Measurements from ENCODE around the gene HMCN2.
"Not testable (repeated sequence)": the region's sequence is repeated elsewhere in the genome, so short reads cannot be mapped to it uniquely, and the experiment has no call there.

Gene HMCN2

DNA sequence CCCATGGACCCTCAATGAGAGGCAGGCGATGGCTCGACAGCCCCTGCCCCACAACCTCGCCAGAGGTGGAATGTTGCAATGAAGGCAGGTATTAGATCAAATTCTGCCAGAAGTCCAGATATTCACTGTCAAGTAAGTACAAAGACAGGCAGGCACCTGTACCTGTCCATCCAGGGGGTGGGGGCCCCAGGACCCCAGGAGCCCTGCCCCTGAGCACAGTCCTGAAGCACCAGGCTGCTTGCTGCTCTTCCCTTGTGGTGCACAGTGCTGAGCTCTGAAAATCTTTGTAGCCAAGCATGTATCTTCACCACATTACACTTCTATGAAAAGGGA, 26.2 kb upstream of the HMCN2 start:
- no peak for DNase-seq (ENCODE audit: low read depth)

DNA sequence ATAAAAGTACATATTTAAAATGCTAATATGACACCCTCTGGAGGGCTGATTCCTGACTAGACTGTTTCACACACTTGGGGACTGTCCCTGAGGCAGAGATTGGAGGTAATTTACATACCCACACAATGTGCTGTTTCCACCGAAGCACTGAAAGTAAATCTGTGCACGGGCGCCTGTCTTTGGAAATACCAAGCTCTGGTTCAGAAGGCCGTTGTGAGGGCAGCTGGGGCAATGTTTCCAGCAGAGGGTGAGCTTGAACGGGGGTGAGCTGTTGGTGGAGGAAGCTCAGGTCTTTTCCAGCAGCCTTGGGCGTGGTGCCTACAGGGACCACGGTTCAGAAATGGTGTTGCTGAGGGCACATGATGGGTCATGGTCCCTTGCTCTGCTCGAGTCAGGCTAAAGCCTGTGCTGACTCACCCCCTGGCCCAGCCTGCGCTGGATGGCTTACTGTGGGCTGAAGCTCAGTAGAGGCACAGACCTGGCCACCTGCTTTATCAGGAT, 25.8 kb upstream of the HMCN2 start:
- no peak for DNase-seq (ENCODE audit: low read depth)

- DNase-seq (ENCODE audit: low read depth), result no peak
These were observed 25.0 kb upstream of the HMCN2 start for GRCh38 chr9:130240410-130241197.

GRCh38 chr9:130241198-130241535, 24.4 kb upstream of the HMCN2 start:
- DNase-seq (ENCODE audit: low read depth), result no peak

DNA sequence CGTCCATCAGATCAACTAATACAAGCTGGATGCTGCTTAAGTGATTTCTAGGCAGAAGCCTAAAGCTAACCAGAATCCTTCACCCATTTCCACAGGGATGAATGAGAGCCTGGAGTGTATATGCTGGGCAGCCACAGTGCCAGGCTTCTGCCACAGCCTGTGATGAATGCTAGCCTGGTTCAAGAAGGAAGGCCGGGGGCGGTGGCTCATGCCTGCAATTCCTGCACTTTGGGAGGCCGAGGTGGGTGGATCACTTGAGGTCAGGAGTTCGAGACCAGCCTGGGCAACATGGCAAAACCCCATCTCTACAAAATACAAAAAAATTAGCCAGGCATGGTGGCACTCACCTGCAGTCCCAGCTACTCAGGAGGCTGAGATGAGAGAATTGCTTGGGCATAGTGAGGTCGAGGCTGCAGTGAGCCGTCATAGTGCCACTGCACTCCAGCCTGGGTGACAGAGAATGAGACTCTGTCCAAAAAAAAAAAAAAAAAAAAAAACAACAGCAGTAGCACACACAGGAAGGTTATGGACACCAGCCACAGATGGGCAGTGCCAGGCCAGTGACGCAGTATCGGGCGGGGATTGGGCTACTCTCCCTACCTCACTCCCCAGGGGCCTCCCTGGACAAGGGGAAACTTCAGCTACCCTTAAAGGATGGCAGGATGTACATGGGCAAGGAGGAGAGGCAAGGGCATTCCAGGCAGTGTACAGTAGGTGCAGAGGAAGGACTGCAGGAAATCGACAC, 23.1 kb upstream of the HMCN2 start:
- no peak for DNase-seq (ENCODE audit: low read depth)

DNA sequence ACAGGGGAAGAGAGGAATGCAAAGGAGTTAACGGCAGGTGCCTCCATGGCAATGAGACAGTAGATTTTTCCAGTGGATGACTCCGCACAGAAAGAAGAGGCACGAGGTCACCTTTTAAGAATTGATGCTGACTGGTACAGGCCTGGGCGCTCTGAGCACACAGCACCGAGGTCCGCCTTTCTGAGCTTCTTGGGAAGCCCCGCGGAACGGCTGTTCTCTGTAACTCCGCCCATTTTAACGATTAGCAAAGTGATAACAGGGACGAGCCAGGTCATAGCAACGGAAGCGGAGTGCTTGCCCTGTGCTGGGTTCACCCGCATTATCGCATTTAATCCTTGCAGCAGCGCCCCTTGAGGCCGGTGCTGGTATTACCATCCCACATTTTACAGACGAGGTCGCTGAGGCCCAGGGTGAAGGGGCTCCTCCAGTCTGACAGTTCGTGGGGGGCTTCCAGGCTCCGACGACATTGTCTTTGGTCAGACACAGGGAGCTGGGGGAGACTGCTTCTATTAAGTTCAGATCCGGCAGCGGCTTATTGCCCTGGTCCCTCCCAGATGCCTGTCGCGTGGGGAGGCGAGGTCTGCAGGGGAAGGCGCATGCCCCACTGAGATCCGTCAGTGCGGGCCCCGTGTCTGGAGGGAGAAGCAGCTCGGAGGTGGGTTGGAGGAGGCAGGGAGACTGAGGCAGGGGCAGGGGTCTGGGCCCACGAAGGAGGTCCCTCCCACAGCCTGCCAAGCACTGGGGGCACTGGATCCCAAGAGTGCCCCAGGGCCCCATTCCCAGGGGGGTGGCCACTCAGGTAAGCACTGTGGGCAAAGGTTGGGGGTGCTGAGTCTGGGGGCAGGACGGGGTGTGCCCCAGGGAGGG, 22.3 kb upstream of the HMCN2 start:
- peak; percentile 76 for DNase-seq (ENCODE audit: low read depth)

DNA sequence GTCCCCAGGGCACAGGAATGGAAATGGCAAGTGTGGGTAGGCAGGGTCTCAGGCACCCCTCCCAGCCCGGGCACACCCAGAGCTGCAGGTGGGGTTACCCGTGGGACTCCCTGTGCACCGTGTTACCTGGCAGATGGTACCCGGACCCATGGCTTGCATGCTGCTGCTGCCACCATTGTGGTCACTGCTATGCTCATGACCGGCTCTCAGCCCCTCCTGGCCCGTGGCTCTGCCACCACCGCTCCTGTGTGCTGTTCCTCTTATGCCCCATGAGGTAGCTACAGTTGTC, 21.7 kb upstream of the HMCN2 start:
- no peak for DNase-seq (ENCODE audit: low read depth)

DNA sequence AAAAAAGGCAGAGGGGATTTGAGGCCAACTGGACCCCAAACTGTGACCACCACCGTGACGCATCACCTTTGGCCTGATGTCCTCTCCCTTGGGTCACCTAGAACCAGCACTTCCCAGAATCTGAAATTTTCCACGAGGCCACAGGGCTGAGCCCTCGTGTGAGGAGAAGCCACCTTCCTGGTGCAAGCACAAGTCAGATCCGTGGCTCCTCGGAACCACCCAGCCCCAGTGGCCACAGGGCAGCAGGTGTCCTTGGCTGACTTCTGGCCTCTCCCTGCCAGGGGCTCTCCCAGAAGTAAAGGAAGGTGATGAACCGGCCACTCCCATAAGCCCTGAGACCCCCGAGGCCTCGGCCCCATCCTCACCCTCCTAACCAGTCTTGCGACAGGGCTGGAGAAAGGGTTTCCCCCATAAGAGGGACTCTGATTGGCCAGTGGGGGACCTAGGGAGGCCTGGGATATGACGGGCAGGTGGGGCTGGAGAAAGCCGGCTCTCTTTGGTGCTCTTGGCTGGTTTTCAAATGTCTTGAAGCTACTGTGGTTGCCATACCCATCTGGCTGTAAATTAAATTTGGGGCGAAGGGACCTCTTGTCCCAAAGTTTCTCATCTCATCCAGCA, 20.9 kb upstream of the HMCN2 start:
- DNase-seq (ENCODE audit: low read depth), result no peak

DNA sequence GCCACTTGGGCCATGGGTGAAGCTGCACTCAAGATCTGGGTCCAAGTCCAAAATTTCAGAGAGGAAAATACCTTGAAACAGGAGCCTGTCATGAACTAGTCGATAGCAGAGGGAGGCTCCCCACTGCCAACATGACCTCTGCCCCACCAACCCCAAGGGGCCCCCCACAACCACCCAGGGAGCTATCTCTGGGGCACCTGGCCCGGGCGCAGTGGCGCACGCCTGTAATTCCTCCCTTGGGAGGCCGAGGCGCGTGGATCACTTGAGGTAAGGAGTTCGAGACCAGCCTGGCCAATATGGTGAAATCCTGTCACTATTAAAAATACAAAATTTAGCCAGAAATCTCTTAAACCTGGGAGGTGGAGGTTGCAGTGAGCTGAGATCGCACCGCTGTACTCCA, 20.1 kb upstream of the HMCN2 start:
- DNase-seq (ENCODE audit: low read depth), result no peak

DNA sequence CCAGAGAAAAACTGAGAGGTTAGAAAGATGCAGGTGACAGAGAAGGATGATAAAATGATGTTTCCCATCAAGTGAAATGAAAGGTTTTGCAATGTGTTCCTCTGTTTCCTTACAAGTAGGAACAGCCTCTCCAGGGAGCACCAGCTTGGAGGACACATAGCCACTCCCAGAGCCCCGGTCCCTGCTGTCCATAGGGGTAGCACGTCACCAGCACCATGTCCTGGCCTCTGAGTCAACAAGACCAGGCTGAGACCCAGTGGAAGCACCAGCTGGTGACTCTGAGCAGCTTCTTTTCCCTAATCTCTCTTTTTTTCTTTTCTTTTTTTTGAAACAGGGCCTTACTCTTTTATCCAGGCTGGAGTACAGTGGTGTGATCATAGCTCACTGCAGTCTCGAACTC, 19.4 kb upstream of the HMCN2 start:
- no peak for DNase-seq (ENCODE audit: low read depth)

DNA sequence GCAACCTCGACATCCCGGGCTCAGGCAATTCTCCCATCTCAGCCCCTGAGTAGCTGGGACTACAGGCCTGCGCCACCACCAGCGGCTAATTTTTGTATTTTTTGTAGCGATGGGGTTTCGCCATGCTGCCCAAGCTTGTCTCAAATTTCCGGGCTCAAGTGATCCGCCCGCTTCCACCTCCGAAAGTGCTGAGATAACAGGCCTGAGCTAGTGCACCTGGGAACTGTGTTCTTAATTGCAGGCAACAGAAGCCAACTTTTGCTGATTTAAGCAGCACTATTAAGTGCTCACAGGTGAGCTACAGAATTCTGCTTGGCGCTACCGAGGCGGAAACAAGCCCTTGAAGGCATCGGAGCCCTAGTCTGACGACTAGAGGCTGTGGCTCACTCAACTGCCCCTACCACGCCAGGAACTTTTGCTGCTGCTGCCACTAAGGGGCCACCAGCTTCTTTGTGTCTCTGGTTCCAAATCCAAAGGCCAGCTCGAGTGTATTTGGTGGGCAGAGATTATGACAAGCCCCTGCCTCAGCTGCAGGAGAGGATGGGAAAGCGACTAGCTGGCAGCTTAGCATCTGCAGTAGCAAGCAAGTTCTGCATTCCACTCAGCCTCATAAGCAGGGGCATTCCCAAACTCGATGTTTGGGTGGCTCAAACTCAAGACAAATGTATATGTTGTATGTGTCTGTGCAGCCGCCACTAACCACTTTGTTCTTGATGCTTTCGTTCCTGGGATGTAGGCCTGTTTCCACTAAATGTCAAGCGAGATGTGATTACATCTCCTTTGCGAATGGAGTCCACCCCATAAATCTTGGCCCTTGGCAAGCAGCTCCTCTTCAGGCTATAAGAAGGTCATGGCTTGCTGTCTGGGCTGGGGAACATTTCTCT, 10.6 kb upstream of the HMCN2 start:
- no peak for DNase-seq (ENCODE audit: low read depth)

GRCh38 chr9:130255631-130256134, 9.9 kb upstream of the HMCN2 start:
- no peak for DNase-seq (ENCODE audit: low read depth)

GRCh38 chr9:130256644-130257043, 8.9 kb upstream of the HMCN2 start:
- DNase-seq (ENCODE audit: low read depth), result no peak

DNA sequence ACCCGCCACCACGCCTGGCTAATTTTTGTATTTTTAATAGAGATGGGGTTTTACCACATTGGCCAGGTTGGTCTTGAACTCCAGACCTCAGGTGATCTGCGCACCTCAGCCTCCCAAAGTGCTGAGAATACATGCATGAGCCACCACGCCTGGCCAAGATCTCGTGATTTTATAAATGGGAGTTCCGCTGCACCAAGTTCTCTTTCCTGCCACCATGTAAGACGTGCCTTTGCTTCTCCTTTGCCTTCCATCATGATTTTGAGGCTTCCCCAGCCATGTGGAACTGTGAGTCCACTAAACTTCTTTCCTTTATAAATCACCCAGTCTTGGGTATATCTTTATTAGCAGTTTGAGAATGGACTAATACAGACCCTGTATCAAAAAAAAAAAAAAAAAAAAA, 7.4 kb upstream of the HMCN2 start:
- DNase-seq (ENCODE audit: low read depth), result not testable (repeated sequence)

DNA sequence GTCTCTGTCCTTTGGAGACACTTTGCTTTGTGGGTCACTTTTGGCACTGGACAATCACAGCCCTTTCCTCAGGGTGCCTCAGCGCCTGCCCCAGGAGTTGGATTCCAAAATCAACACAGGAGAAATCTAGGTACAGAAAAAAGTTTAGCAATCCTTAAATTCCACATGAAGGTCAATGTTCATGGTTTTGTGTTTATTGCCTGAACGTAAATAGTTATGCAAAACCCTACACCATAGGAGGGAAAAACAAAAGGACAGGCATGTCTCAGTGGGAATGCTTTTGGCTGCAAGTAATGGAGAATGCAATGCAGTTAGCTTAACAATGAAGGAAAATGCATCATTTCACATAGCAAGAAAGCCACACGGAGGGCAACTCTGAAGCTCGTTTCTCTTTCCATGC, 6.5 kb upstream of the HMCN2 start:
- DNase-seq (ENCODE audit: low read depth), result no peak

DNA sequence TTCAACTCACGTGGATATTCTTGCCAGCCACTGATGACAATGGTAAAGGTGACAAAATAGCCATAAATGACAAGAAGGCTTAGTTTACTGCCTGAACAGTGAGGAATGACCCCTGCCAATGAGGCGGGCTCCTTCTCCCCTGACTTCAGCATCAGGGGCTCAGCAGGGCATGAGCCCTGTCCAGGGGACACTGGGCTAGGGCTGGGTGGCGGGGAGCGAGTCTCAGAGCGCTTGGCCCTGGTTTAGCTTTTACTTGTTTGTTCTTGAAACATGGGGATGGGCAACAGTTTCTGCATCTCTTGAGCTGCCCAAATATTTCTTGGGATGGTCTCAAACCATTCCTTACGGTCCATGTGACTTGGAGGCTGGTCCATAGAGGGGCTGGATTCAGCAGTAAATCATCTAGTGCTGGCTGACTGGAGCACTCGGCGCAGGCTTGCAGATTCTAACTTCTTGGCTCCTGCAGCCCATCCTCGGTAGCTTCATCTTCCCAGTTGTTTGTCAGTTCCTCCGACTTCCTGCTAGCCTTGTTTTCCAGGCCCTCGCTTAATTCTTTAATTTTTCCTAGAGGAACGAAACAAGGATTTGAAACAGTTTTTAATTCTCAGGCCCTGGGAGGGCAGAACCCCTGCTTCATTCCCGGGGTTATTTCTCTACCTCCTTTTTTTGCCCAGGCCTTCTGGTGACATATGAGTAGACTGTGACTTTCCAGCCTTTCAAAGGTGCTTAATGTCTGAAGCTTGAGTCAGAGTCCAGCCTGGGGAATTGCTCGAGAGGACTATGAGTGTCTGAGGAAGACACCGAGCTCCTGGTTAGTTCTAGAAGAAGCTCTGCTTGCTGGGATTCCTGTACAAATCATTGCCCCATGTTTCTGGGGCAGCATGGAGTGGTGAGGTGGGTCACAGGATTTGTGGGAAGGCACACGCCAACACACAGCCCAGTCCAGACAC, 4.5 kb upstream of the HMCN2 start:
- DNase-seq (ENCODE audit: low read depth), result no peak

GRCh38 chr9:130262061-130262745, 3.4 kb upstream of the HMCN2 start:
- DNase-seq (ENCODE audit: low read depth), result no peak

- no peak for DNase-seq (ENCODE audit: low read depth)
These were observed 2.8 kb upstream of the HMCN2 start for GRCh38 chr9:130262771-130263170.

DNA sequence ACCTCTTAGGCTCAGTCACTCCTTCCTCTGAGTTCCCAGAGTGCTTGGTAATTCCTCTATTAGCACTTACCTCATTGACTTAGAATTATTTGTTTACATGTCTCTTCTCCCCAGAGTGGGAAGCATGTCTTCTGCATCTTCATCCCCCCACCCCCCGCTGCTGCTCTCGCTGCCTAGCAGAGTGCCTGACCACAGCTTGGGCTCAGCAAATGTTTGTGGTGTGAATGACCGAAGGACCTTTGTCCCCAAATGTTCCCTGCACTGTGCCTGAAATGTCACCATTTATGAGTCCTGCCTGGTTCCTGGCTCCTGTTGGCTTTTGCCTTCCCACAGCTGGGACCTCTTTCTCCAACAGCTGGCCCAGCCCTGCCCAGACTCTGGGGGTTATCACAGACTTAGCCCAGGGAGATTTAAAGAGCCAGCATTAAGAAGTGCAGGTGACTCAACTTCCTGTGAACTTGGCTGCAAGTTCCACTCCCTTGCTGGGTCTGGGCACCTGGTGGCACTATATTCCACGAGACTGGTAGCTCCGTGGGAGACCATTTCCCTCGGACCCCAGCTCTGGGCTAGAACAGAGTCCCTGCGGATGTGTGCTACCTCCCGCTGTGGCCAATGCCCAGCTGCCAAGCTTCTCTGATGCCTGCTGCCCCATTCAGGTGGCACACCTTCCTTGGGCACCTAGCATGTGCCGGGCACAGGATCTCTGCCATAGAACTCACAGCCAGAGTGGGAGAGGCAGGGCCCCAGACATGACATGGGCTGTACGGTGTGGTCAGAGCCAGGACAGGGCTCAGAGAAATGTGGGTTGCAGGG, 1.8 kb upstream of the HMCN2 start:
- DNase-seq (ENCODE audit: low read depth), result no peak
